ENCODE measurements around the gene ZNF319. TPM values are rescaled to one million over a fixed set of nuclear protein-coding genes. Genes with fewer than 3 reads are reported as not detected.

Gene ZNF319
- total RNA-seq, 4 donors from 2014 or later: 4.4 to 16.0 (median 8.0) TPM

DNA sequence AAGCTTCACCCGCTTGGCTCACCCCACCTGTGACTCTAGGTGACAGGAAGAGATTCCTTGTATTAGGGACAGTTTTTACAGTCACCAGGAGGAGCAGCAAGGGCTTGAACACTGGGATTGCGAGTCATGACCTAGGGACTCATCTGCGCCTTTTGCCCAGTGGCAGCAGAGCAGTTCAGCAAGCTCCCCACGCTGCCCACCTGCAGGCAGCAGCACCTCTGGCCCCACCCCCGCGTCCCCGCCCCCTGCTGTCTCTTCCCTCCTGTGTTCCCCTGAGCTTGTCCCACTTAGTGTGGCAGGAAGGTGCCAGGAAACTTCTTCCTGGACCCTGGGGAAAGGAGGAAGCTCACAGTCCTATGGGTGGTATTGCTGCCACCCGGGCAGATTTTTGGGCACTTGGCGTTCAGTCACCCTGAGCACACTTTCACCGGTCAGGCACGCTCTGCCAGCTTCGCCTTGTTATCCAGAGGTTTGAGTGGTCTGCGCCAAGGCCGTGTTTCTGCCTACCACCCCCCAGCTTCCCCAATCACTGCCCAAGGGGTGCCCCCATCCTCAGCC lies 33.7 kb upstream of the ZNF319 start:
- Histone ChIP-seq H3K36me3 (peaks cover 0 to 18% of the 10 kb centered on the region in 2 donors), H3K4me1 (peaks cover 0 to 50% (median 12%) of the 10 kb centered on the region in 3 donors), H3K27ac (no peak overlapping the region), H3K9me3 (no peaks in the 10 kb centered on the region), H3K27me3 (no peaks in the 10 kb centered on the region), H3K4me3 (no peak overlapping the region)
- TF ChIP-seq POLR2A (IDR thresholded peaks at IDR 0.05) (no peak), EP300 (IDR thresholded peaks at IDR 0.05) (no peak), POLR2AphosphoS5 (IDR thresholded peaks at IDR 0.05) (no peak)
- TF ChIP-seq, protein P1, sequence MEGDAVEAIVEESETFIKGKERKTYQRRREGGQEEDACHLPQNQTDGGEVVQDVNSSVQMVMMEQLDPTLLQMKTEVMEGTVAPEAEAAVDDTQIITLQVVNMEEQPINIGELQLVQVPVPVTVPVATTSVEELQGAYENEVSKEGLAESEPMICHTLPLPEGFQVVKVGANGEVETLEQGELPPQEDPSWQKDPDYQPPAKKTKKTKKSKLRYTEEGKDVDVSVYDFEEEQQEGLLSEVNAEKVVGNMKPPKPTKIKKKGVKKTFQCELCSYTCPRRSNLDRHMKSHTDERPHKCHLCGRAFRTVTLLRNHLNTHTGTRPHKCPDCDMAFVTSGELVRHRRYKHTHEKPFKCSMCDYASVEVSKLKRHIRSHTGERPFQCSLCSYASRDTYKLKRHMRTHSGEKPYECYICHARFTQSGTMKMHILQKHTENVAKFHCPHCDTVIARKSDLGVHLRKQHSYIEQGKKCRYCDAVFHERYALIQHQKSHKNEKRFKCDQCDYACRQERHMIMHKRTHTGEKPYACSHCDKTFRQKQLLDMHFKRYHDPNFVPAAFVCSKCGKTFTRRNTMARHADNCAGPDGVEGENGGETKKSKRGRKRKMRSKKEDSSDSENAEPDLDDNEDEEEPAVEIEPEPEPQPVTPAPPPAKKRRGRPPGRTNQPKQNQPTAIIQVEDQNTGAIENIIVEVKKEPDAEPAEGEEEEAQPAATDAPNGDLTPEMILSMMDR (IDR thresholded peaks at IDR 0.05): no peak
- WGBS, 2 donors (ENCODE audit: low coverage in 1 of 2): 100% methylated on average over 1 of the region's 14 CpGs; no CpG with 5 or more reads in 1 of the 2 donors
- no peak for ATAC-seq

DNA sequence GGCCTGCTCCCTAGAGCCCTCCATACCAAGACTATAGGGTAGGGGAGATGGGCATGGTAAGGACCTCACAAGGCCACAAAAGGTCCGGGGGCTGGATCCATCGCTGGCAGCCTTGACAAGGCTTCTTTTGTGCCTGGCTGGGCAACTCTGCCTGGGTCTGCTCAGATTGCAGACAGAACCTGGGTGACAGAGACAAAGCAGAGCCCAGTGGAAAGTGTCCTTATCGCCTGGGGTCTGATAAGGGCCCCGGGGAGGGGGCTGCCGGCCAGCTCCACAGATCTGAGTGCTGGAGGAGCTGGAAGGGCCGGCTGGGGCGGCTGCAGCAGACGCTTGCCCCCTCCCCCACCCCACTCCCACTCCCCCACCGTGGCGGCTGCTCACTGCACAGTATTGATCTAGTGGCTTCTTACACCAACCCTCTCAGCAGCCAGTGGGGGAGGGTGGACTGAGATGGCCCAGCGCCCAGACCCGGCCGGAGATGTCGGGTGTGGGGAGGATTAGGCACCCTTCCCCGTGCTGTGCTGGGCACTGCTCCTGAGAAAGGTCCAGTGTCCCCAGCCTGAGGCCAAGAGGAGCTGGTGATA lies 32.3 kb upstream of the ZNF319 start:
- Histone ChIP-seq H3K36me3 (peaks cover 0 to 3% of the 10 kb centered on the region in 2 donors), H3K9me3 (no peaks in the 10 kb centered on the region), H3K4me1 (peaks cover 0 to 64% (median 13%) of the 10 kb centered on the region in 3 donors), H3K4me3 (no peak overlapping the region), H3K27me3 (no peaks in the 10 kb centered on the region), H3K27ac (peak overlapping the region in 2 of 4 donors; percentile 7 to 8)
- WGBS, 2 donors (ENCODE audit: low coverage in 1 of 2): no CpG with 5 or more reads among the region's 15 CpGs
- TF ChIP-seq, protein P1 (IDR thresholded peaks at IDR 0.05): no peak
- no peak for TF ChIP-seq POLR2AphosphoS5 (IDR thresholded peaks at IDR 0.05)
- TF ChIP-seq POLR2A (IDR thresholded peaks at IDR 0.05): no peak
- no peak for TF ChIP-seq EP300 (IDR thresholded peaks at IDR 0.05)
- ATAC-seq: no peak

DNA sequence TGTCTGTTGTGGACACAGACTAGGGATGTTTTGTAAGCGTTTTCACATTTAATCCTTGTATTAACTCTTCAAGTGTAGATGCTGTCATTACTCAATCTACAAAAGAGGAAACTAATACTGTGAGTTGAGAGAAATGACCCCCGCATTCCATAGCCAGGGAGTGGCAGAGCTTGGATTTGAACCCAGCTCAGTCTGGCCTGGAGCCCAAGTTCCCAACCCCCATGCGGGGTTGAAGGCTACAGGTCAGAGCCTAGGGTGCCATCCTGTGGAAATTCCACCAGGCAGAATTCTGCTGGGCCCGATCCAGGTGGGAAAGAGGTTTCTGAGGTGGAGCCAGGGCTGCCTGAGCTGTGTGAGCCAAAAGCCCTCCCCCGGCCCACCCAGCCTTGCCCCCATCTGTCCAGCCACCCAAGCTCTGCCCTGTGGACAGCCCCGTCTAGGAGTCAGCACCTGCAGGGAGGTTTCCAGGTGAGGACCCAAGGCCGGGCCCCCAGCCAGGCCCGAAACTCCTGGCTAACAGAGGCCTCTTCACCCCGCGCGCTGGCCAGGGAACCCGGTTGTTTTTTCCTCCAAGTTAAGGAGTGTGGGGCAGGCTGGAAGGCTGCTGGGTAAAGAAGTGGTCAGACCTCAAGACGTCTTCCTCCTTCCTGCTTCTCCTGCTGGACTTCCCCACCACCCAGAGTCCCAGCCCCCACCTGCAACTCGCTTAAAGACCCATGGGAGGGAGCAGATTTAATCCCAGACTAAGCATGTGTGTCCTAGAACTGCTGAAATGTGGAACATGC lies 30.7 kb upstream of the ZNF319 start:
- no peak for TF ChIP-seq EP300 (IDR thresholded peaks at IDR 0.05)
- no peak for TF ChIP-seq POLR2AphosphoS5 (IDR thresholded peaks at IDR 0.05)
- no peak for TF ChIP-seq POLR2A (IDR thresholded peaks at IDR 0.05)
- TF ChIP-seq, protein P1 (IDR thresholded peaks at IDR 0.05): no peak
- no peak overlapping the region for H3K4me3 ChIP-seq
- ATAC-seq: no peak
- no peaks in the 10 kb centered on the region for H3K27me3 ChIP-seq
- no peaks in the 10 kb centered on the region for H3K36me3 ChIP-seq
- peak overlapping the region in 2 of 4 donors; percentile 49 to 52 for H3K27ac ChIP-seq
- H3K9me3 ChIP-seq: no peaks in the 10 kb centered on the region
- WGBS, 2 donors (ENCODE audit: low coverage in 1 of 2): 63 to 71% methylated on average over 1 to 3 of the region's 14 CpGs
- H3K4me1 ChIP-seq: peaks cover 0 to 79% (median 28%) of the 10 kb centered on the region in 3 donors

DNA sequence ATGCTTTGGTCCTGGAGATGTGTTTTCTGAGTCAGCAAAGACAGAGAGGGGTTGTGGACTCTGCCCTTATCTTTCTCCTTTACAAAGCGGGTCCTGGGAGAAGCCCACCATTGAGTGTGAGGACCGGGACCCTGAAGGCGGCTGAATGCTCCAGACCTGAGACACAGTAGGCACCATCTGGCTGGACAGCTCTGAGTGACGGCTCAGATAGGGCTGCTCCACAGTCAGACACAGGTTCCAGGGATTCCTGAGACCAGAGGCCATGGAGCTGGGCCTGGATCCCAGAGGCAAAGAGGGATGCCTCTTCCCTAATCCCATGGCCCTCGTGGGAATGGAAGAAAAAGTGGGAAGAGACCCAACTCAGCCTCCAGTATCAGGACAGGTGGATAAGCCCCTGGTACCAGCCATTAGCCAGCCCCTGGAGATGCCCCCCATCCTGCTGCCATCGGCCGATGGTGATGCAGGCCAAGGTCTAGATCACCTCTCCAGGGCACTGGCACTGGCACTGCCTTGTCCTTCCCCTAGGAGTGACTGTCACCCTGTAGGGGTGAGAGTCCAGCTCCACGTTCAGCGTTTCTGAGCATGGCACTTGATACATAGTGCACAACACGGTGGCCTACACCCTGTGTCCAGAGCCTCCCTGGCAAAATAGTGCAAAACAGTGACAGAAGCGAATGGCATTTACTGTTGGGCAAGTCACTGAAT lies 29.8 kb upstream of the ZNF319 start:
- Histone ChIP-seq H3K27me3 (no peaks in the 10 kb centered on the region), H3K27ac (no peak overlapping the region), H3K4me3 (no peak overlapping the region), H3K4me1 (peaks cover 0 to 81% (median 29%) of the 10 kb centered on the region in 3 donors), H3K36me3 (no peaks in the 10 kb centered on the region), H3K9me3 (no peaks in the 10 kb centered on the region)
- no peak for ATAC-seq
- 80 to 100% methylated on average over 1 to 2 of the region's 11 CpGs for WGBS, 2 donors (ENCODE audit: low coverage in 1 of 2)
- no peak for TF ChIP-seq POLR2AphosphoS5 (IDR thresholded peaks at IDR 0.05)
- no peak for TF ChIP-seq POLR2A (IDR thresholded peaks at IDR 0.05)
- no peak for TF ChIP-seq EP300 (IDR thresholded peaks at IDR 0.05)
- TF ChIP-seq, protein P1 (IDR thresholded peaks at IDR 0.05): no peak
